OCI-LY1 (cell line): ENCODE measurements around the gene TREH.

ENCODE experiments used
- EZH2 ChIP-seq: fragments of 200-600 bp; sonication (generic), shearing (Covaris generic); IDR thresholded peaks from 2 replicates; pipeline ENCODE4 v1.8.0; 2017; ENCODE audit warnings: borderline replicate concordance, mixed run types, mild to moderate bottlenecking, antibody characterized with exemption, low read length, moderate library complexity, mixed read lengths
- TF ChIP-seq, protein P1 (sequence below): fragments of 200-600 bp; sonication (generic), shearing (Covaris generic); IDR thresholded peaks from 2 replicates; pipeline ENCODE4 v1.5.1; 2017; ENCODE audit warnings: mild to moderate bottlenecking, antibody characterized with exemption, low read length, moderate library complexity, mixed read lengths

DNA sequence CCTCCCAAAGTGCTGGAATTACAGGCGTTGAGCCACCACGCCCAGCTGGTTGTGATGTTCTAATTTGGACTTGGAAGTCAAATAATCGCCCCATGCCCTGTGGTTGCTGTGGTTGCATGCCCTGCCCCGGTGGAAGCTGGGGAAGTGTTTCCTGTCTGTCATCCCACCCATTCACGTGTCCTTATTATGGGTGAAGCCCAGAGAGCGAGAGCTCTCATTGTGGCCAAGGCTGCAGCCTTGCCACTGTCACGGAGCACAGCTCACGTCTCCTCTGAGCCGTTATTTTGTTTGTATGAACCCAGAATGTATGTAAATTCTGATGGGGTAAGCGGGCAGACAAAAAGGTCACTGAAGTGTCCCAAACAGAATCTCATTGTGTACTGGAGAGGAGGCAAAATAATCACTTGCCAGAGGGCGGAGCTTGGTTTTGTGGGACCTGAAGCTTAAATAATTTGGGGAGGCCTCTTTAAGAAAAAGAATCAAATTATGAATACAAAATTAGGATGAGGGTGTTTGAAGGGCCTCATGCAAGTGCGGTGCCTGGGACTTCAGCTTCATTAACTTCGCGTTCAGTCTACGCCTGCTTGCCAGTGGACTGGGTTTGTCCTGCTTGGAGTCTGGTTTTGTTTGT, 25.8 kb upstream of the TREH start:
- TF ChIP-seq, protein P1, sequence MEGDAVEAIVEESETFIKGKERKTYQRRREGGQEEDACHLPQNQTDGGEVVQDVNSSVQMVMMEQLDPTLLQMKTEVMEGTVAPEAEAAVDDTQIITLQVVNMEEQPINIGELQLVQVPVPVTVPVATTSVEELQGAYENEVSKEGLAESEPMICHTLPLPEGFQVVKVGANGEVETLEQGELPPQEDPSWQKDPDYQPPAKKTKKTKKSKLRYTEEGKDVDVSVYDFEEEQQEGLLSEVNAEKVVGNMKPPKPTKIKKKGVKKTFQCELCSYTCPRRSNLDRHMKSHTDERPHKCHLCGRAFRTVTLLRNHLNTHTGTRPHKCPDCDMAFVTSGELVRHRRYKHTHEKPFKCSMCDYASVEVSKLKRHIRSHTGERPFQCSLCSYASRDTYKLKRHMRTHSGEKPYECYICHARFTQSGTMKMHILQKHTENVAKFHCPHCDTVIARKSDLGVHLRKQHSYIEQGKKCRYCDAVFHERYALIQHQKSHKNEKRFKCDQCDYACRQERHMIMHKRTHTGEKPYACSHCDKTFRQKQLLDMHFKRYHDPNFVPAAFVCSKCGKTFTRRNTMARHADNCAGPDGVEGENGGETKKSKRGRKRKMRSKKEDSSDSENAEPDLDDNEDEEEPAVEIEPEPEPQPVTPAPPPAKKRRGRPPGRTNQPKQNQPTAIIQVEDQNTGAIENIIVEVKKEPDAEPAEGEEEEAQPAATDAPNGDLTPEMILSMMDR, result no peak
- TF ChIP-seq EZH2, result no peak
